ENCODE measurements around the gene TMEM141. TPM values are rescaled to one million over a fixed set of nuclear protein-coding genes. Genes with fewer than 3 reads are reported as not detected.
"Not testable (repeated sequence)": the region's sequence is repeated elsewhere in the genome, so short reads cannot be mapped to it uniquely, and the experiment has no call there.

Gene TMEM141
- total RNA-seq, 1 donor from 2014 or later, result 81.3 TPM

DNA sequence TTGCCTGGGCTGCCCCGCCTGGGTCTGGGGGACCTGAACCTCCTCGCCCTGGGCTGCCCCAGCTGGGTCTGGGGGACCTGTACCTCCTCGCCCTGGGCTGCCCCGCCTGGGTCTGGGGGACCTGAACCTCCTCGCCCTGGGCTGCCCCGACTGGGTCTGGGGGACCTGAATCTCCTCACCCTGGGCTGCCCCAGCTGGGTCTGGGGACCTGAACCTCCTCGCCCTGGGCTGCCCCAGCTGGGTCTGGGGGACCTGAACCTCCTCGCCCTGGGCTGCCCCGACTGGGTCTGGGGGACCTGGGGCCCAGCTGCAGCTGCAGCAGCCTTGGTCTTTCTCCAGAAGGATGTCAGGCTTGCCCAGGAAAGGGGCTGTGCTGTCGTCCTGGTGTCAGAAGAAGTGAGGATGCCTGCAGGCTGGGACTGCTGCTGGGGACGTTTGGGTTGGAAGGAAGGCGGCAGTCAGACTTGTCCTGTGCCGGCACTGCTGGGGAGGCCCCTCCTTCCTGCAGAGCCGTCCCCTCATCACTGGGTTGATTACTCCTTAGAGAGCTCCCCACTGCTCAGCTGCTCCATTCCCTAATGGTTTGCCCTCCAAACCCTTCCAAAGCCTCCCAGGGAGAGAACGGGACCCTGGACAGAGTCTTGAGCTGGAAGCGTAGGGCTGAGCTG lies 42.4 kb downstream of the TMEM141 start:
- not testable (repeated sequence) for DNase-seq (ENCODE audit: low spot score)

DNA sequence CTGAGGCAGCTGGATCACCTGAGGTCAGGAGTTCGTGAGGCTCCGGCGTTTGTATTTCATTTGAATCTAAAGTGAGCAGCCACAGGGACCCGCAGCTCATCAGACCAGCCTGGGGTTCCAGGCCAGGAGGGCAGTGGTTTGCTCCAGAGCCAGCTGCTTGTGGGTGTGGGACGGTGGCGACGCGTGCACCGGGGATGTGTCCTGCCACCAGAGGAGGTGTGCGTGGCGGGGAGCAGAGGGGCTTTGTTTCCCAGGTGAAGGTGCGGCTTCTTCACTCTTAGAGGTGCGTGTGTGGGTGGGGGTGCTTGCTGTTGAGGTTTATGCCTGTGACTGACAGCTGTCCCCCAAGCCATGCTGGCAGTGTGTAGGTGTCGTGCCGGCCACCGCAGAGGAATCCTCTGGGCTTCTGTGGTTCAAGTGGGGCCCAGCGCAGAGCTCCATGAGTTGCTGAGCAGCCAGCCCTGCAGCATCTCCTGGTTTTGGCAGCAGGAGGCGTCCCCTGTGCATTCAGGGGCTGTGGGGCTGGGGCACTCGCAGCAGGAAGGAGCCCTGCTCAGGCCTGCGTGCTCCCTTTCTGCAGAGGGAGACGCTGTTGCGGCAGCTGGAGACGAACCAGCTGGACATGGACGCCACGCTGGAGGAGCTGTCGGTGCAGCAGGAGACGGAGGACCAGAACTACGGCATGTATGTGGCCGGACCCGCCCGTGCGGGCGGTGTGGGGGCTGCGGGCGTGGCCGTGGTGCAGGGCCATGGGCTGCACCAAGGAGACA lies 44.2 kb downstream of the TMEM141 start:
- no peak for DNase-seq (ENCODE audit: low spot score)

DNA sequence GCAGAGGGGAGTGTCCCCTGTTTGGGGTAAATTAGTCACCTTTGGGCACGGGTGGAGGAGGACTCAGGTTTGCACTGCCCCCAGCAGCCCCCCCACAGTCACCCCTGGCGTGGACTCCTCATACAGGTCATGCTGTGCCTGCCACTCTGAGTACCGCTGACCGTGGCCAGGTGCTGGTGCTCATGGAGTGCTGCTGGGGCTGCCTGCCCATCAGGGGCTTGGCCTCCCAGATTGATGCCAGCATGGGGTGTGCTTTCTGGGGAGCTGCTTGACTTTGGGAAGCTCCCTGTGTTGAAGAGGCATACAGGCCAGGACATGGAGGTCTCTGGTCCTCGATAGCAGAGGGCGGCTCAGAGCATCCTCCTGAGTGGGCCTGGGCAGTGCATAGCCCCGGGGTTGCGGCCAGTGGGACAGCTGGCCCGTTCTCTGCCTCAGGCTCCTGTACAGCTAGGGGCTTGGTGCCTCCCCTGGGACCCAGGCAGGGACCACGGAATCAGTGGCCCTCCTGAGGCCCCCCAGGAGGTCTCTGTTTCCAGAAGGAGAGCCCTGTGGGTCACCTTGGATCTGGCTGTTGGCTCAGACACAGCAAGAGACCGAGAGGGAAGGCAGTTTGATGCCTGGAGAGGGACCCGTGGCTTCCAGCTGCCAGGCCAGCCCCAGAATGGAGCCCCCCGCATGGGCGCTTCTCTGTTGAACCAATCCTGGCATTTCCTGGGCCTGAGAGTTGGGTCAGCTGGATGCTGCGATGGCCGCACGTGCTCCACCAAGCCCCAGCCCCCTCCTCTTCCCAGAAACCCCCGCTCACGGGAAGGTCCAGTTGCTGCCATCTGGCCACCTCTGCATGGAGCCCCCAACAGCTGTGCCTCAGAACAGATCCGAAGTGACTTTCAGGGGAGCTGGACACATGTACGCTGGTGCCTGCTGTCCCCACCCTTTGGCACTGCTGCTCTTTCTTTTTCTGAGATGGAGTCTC lies 45.1 kb downstream of the TMEM141 start:
- DNase-seq (ENCODE audit: low spot score), result no peak

DNA sequence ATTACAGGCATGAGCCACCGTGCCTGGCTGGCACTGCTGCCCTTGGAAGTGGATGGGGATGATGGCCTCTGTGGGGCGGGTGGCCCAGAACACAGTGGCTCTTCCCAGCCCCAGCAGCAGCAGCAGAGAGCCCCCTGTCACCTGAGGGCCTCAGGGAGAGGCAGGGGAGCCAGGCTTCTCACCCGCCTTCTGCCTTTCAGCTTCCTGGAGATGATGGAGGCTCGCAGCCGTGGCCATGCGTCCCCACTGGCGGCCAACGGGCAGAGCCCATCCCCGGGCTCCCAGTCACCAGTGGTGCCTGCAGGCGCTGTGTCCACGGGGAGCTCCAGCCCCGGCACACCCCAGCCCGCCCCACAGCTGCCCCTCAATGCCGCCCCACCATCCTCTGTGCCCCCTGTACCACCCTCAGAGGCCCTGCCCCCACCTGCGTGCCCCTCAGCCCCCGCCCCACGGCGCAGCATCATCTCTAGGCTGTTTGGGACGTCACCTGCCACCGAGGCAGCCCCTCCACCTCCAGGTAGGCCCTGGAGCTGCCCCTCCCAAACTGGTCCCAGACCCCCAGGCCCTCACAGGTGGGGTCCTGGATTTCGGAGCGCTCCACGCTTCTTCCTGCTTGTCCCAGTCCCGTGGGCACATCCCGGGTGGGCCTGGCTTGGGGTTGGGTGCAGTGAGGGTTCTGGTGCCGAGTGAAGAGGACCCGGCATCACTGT lies 46.2 kb downstream of the TMEM141 start:
- no peak for DNase-seq (ENCODE audit: low spot score)

DNA sequence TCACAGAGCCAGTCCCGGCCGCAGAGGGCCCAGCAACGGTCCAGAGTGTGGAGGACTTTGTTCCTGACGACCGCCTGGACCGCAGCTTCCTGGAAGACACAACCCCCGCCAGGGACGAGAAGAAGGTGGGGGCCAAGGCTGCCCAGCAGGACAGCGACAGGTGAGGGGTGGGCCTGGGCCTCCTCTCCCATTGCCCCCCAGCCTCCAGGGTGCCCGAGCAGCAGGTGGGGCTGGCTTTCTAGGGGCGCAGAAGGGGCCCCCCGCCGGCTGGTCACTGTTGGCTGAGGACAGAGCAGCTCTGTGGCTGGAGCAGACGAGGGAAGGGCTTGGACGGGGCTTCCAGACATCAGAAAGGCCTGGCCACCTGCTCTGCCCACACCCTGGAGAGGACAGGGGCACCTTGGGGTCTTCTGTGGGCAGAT lies 46.7 kb downstream of the TMEM141 start:
- DNase-seq (ENCODE audit: low spot score), result not testable (repeated sequence)

DNA sequence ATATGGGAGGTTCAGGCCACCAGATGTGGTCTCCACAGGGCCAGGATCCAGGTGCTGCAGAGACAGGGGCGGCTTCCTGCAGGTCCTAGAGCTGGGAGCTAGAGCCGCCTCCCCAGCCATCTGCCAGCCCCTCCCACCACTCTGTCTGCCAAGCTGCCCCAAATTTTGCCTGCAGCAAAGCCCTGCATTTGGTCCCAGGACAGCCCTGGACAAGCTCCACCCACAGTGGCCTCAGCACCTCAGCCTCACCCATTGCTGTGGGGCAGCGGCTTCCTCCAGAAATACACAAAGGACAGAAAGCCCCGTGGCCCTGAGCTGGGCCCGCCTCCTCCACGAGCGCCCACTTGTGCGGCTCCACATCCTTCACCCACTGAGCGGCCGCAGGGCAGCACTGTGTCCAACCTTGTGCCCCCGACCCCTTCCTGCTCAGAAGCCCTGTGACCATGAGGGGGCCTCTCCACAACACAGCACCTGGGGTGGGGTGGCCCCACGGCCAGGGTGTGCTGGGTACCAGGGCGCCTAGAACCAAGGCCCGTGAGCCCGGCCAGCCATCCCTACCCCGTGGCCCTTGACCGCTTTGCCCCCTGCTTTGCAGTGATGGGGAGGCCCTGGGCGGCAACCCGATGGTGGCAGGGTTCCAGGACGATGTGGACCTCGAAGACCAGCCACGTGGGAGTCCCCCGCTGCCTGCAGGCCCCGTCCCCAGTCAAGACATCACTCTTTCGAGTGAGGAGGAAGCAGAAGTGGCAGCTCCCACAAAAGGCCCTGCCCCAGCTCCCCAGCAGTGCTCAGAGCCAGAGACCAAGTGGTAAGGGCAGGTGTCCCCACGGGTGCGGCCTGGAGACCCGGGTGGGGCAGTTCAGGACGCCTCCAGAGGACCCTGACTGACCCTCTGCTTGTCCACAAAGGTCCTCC lies 47.4 kb downstream of the TMEM141 start:
- DNase-seq (ENCODE audit: low spot score), result no peak

DNA sequence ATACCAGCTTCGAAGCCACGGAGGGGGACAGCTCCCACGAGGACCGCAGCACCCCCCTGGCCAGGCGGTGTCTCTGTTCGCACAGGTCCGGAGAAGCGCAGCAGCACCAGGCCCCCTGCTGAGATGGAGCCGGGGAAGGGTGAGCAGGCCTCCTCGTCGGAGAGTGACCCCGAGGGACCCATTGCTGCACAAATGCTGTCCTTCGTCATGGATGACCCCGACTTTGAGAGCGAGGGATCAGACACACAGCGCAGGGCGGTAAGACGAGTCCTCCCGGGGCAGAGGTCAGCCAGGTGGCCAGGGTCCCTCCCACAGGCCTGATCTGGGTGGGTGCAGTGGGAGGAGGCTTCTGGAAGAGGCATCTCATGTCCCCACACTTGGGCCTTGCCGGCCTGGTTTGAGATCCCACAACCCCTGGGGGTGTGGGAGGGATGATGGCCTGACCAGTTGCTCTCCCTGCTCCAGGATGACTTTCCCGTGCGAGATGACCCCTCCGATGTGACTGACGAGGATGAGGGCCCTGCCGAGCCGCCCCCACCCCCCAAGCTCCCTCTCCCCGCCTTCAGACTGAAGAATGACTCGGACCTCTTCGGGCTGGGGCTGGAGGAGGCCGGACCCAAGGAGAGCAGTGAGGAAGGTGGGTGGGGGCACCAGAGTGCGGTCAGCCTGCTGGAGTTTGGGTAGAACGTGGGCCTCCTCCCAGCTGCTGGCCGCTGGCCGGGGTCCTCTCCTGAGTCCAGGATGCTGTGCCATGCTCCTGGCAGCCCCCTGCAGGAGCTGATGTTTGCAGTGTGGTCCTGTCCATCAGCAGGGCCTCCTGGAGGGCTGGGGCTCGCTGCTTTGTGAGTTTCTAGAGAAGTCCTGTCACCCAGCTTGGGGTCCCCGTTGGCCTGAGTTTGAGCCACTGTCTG lies 48.3 kb downstream of the TMEM141 start:
- no peak for DNase-seq (ENCODE audit: low spot score)

DNA sequence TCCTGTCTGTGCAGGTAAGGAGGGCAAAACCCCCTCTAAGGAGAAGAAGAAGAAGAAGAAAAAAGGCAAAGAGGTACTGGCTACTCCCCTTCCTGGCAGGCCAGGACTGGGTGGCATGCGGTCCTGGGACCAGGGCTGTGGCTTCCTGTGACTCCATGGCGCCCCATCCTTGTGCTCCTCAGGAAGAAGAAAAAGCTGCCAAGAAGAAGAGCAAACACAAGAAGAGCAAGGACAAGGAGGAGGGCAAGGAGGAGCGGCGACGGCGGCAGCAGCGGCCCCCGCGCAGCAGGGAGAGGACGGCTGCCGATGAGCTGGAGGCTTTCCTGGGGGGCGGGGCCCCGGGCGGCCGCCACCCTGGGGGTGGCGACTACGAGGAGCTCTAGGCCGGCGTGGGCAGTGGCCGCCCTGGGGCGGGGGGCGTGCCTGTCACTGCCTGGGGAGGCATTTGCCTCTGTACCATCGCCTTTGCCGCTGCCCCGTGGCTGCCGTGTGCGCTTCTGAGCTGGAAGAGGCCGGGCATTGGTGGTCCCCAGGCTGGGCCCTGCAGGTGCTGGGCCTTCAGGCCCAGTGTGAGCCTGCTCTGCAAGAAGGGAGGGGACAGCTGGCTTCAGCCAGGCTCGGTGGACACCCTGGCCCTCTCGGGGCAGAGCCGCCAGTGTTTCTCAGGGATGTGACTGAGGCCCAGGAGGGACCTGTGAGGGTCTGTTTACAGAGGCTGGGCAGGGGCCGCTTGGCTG lies 49.2 kb downstream of the TMEM141 start:
- DNase-seq (ENCODE audit: low spot score), result no peak

DNA sequence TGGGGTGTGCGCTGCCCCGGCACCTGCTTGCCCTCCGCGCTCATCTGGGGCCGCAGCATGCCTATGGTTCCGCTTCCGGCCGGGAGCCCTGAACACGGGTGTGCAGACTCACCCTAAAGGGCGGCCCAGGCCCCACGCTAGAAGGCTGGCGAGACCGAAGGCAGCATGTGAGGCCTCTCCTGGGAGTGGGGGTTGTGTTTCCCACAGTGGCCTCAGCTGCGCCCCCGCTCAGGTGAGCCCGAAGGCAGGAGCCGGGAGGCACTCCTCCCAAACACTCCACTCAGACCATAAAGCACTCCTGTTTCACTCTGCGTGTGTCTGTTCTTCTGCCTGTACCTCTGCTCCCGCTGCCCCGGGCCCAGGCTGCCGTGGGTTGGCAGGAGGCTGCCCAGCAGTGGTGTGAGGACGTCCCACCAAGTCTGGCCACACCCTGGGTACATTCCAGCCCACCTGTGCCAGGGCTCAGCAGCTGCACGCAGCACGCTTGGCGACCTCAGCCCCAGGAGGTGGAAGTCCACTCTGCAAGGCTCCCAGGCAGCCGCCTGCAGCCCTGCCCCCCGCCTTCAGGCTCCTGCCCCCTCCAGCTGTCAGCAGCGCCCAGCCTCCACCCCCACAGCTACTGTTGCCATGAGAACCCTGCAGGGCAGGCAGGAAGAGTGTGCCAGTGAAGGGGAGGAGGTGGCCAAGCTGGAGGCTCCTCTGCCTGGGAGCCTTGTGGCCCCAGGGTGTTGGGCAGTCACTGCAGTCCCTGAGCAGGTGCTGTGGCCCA lies 49.9 kb downstream of the TMEM141 start:
- peak; percentile 90 for DNase-seq (ENCODE audit: low spot score)

DNA sequence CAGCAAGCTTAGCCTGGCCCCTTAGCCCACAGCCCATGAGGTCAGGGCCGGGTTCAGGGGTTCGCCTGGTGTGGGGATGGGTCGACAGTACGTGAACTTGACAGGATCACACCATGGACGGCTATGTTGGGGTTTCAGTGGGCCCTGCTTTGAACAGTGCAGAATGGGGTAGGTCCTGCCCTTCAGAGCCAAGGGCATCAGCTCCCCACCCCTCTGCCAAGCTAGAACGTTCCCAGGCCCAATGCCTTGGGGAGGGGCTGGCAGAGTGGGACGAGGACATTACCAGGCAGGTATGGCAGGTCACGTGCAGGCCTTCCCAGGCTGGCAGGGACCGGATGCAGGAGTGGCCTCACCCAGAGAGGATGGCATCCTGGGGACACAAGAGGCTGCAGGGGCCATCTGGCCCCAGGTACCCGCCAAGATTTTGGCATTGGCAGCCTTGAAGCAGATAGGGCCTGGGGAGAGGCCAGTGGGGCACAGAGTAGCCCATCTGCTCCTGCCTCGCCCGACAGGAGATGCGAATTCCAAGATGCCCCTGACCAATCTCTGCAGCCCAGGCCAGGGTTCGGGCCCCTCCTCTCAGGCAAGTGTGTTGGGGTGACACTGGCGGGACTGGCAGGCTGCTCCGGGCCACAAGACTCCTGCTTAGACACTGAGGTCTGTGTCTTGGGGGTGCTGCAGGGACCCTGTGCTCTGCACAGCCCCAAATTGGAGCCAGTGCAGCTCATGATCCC lies 50.7 kb downstream of the TMEM141 start:
- DNase-seq (ENCODE audit: low spot score), result peak; percentile 59

DNA sequence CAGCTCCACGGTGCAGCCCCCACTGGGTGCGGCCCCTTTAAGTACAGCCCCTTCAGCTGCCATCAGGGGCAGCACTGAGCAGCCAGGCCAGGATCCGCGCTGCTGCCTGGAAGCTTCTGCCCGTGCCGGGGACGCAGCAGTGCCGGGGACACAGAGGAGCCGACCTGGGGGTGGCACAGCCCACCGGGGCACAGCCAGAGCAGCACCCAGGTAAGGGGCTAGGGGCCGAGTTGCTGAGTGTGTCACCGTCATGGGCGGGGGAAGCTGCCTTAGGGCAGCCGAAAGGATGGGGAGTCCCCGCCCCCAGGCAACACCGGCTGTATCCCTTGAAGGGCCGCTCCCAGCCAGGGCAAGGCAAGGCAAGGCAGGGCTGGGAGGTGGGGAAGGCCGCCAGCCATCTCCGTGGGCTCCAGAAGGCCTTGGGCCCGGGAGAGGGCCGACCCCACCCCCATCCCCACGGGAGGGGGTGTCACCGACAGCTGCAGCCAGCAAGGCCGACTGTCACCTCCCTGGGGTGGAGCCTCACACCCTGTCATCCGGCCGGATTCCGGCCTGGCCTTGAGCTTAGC lies 51.3 kb downstream of the TMEM141 start, which contains the start of gene AJM1:
TSS of gene AJM1 (plus strand) at position 99 of the 569 bp plus-strand sequence. CDS start 1,937 bp downstream, outside the sequence.
- DNase-seq (ENCODE audit: low spot score), result peak; percentile 72

Other genes with a start within 250 kb of the TMEM141 start
- gene NOTCH1, start 245.3 kb upstream of the TMEM141 start, total RNA-seq, result 51.6 TPM
- gene EGFL7, start 128.4 kb upstream of the TMEM141 start, total RNA-seq, result 62.2 TPM
- gene AGPAT2, start 103.9 kb upstream of the TMEM141 start, total RNA-seq, result 81.7 TPM
- gene DIPK1B, start 78.8 kb upstream of the TMEM141 start, total RNA-seq, result 8.8 TPM
- gene LCN10, start 48.4 kb upstream of the TMEM141 start, total RNA-seq, result 11.4 TPM
- 12.8 TPM for gene LCN6, start 42.8 kb upstream of the TMEM141 start, total RNA-seq
- gene LCN8, start 33.1 kb upstream of the TMEM141 start, total RNA-seq, result not detected
- not detected for gene LCN15, start 26.8 kb upstream of the TMEM141 start, total RNA-seq
- 2.3 TPM for gene CCDC183, start 5.0 kb downstream of the TMEM141 start, total RNA-seq
- 91.0 TPM for gene RABL6, start 16.6 kb downstream of the TMEM141 start, total RNA-seq
- gene AJM1, start 51.1 kb downstream of the TMEM141 start, total RNA-seq, result 19.4 TPM
- gene PHPT1, start 58.1 kb downstream of the TMEM141 start, total RNA-seq, result 150 TPM
- 38.6 TPM for gene MAMDC4, start 61.0 kb downstream of the TMEM141 start, total RNA-seq
- 342 TPM for gene EDF1, start 75.0 kb downstream of the TMEM141 start, total RNA-seq
- gene TRAF2, start 95.2 kb downstream of the TMEM141 start, total RNA-seq, result 19.6 TPM
- 144 TPM for gene FBXW5, start 153.4 kb downstream of the TMEM141 start, total RNA-seq
- gene C8G, start 153.9 kb downstream of the TMEM141 start, total RNA-seq, result 110 TPM
- 10.0 TPM for gene LCN12, start 160.9 kb downstream of the TMEM141 start, total RNA-seq
- gene PTGDS, start 186.2 kb downstream of the TMEM141 start, total RNA-seq, result 481 TPM
- gene LCNL1, start 191.6 kb downstream of the TMEM141 start, total RNA-seq, result 0.92 TPM
- 51.2 TPM for gene PAXX, start 201.1 kb downstream of the TMEM141 start, total RNA-seq
- 2.2 TPM for gene CLIC3, start 205.2 kb downstream of the TMEM141 start, total RNA-seq
- 298 TPM for gene ABCA2, start 236.9 kb downstream of the TMEM141 start, total RNA-seq
- gene FUT7, start 240.7 kb downstream of the TMEM141 start, total RNA-seq, result 0.26 TPM

Measured in mucosa of gallbladder (tissue), 1 donor.